Upper lobe of right lung (tissue), 1 donor: ENCODE data around the gene KIFC3. TPM values are rescaled to one million over a fixed set of nuclear protein-coding genes. Genes with fewer than 3 reads are reported as not detected.
A peak's percentile ranks its signal among the peaks of the same experiment; 100 is the strongest.

ENCODE experiments used
- ATAC-seq: fragments of 200-7000 bp; cut with Tn5 transposase; one replicate; pipeline ENCODE4 v1.9.1; 2020; ENCODE audit warnings: mild to moderate bottlenecking, moderate library complexity
- DNase-seq: peaks from one replicate; pipeline ENCODE4 v3.0.0-alpha.2; 2020
- H3K27ac ChIP-seq: fragments of 200-600 bp; one replicate; pipeline ENCODE4 v1.8.0; 2022
- H3K27me3 ChIP-seq: fragments of 200-600 bp; one replicate; pipeline ENCODE4 v1.8.0; 2022; ENCODE audit warnings: mild to moderate bottlenecking
- H3K36me3 ChIP-seq: fragments of 200-600 bp; one replicate; pipeline ENCODE4 v1.8.0; 2022
- H3K4me1 ChIP-seq: fragments of 200-600 bp; one replicate; pipeline ENCODE4 v1.8.0; 2022
- H3K4me3 ChIP-seq: fragments of 200-600 bp; one replicate; pipeline ENCODE4 v1.8.0; 2022; ENCODE audit warnings: mild to moderate bottlenecking
- H3K9me3 ChIP-seq: fragments of 200-600 bp; one replicate; pipeline ENCODE4 v1.8.0; 2022
- intact Hi-C: fragments of 100-400 bp; cut with DNase I; formaldehyde crosslinking; loops from one replicate; pipeline ENCODE4 v1.11.0; 2022
- total RNA-seq: library from RNA; stranded (reverse); fragmentation: NEBNext Ultra II Directional; extraction: Animal tissue kit (Norgen Biotek cat#: 25700); gene quantifications from one replicate; pipeline ENCODE4 v1.2.1, GENCODE V29; 2021
- TF ChIP-seq, protein P1 (sequence below): fragments of 200-600 bp; IDR thresholded peaks from one replicate; pipeline ENCODE4 v1.8.0; 2022; ENCODE audit warnings: antibody characterized with exemption
- donor health status: DM: no; HTN: yes; CAD: no; lungs with severe emphysema.

KIFC3 gene
- total RNA-seq, 1 donor from 2014 or later, result 99.1 TPM

DNA sequence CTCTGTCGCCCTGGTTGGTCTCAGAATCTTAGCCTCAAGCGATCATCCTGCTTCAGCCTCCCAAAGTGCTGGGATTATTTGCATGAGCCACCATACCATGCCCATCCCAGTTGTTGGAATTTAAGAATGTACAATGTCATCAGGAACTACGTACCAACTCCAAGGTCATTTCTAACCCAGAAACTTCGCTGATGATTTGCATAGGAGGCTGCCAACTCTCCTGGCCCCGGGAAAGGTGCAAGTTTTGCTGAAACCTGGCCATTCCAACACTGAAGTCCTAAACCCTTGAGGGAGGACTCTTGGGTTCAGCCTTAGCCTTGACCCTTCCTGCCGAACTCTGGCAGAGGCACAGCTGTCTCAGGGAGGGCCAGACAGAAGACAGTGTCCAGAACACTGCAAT lies 2.9 kb upstream of the KIFC3 start:
- TF ChIP-seq, protein P1, sequence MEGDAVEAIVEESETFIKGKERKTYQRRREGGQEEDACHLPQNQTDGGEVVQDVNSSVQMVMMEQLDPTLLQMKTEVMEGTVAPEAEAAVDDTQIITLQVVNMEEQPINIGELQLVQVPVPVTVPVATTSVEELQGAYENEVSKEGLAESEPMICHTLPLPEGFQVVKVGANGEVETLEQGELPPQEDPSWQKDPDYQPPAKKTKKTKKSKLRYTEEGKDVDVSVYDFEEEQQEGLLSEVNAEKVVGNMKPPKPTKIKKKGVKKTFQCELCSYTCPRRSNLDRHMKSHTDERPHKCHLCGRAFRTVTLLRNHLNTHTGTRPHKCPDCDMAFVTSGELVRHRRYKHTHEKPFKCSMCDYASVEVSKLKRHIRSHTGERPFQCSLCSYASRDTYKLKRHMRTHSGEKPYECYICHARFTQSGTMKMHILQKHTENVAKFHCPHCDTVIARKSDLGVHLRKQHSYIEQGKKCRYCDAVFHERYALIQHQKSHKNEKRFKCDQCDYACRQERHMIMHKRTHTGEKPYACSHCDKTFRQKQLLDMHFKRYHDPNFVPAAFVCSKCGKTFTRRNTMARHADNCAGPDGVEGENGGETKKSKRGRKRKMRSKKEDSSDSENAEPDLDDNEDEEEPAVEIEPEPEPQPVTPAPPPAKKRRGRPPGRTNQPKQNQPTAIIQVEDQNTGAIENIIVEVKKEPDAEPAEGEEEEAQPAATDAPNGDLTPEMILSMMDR, result no peak
- DNase-seq (no peak), ATAC-seq (no peak)
- Histone ChIP-seq H3K36me3 (no peaks in the 10 kb centered on the region), H3K4me3 (no peak overlapping the region), H3K27me3 (no peaks in the 10 kb centered on the region), H3K27ac (no peak overlapping the region), H3K4me1 (peaks cover 61% of the 10 kb centered on the region), H3K9me3 (no peaks in the 10 kb centered on the region)
- intact Hi-C loops, result no loop called here

DNA sequence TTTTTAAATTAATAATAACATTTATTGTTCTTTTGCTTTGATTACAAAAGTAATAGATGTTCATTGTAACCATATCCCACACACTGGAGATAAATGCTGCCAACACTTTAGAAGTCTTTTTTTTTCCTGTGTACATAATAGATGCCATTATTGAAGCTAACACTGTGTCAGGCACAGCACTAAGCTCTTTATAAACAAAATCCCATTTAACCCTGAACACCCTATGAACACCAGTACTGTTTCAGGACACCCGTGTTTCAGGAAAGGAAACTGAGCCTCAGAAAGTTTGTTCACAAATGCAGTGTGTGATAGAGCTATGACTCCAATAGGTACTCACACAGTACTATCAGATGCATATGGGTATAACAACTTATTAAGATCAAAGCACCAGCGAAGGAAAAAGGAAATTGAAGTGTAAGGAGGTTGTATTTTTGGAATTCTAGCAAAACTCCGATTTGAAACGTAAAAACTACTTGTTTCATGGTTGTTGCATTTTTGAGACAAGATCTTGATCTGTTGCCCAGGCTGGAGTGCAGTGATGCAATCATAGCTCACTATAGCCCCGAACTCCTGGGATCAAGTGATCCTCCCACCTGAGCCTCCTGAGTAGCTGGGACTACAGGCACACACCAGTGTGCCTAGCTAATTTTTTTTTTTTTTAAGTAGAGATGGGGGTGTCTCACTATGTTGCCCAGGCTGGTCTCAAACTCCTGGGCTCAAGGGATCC lies 2.0 kb upstream of the KIFC3 start:
- intact Hi-C loops, result no loop called here
- no peak for DNase-seq
- Histone ChIP-seq H3K27ac (peak overlapping the region; percentile 1), H3K4me3 (no peak overlapping the region), H3K4me1 (peaks cover 62% of the 10 kb centered on the region), H3K36me3 (no peaks in the 10 kb centered on the region), H3K9me3 (no peaks in the 10 kb centered on the region), H3K27me3 (no peaks in the 10 kb centered on the region)
- no peak for ATAC-seq
- TF ChIP-seq, protein P1, result no peak

DNA sequence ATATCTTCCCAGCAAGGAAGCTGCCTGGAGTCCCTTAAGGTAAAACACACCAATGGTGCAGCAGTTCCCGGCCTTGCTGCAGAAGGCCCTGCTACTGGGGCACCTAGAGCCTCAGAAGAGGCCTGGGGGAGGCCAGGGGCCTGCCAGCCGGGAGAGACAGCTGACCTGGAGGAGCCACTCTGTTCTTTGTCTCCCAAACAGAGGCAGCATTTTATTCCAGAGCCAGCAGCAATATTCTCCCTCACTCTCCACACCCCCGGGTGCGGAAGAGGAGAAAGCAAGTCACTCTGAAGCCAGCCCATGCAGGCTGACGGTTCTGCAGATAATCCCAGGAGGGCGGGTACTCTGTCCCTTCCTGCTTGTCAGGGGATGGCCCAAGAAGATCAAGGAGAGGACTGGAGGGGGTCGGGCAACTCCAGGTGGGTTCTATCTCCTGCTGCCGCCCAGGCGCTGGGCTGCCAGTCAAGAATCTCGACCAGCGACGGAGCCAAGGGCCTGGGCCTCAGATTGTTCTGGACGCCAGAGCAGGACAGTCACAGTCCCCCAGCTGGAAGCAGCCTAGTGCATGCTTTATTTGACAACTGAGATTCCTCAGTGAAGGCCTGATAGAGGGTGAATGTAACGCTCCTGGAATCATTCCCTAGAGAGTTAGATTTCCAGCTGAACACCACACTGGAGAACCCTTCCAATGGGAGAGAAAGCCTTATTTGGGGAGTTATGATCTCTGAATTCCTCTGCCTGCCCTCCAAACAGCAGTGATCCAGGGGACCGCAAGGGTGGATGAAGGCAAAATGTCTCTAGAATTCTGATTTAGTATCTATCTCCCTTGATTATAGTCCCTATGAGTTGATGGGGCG lies 1.1 kb upstream of the KIFC3 start:
- H3K4me1 ChIP-seq, result peaks cover 65% of the 10 kb centered on the region
- H3K36me3 ChIP-seq, result no peaks in the 10 kb centered on the region
- H3K27ac ChIP-seq, result peak overlapping the region; percentile 92
- ATAC-seq (peak; percentile 0), DNase-seq (no peak)
- peak overlapping the region; percentile 68 for H3K4me3 ChIP-seq
- TF ChIP-seq, protein P1, result no peak
- intact Hi-C loops, result no loop called here
- no peaks in the 10 kb centered on the region for H3K27me3 ChIP-seq
- H3K9me3 ChIP-seq, result no peaks in the 10 kb centered on the region

DNA sequence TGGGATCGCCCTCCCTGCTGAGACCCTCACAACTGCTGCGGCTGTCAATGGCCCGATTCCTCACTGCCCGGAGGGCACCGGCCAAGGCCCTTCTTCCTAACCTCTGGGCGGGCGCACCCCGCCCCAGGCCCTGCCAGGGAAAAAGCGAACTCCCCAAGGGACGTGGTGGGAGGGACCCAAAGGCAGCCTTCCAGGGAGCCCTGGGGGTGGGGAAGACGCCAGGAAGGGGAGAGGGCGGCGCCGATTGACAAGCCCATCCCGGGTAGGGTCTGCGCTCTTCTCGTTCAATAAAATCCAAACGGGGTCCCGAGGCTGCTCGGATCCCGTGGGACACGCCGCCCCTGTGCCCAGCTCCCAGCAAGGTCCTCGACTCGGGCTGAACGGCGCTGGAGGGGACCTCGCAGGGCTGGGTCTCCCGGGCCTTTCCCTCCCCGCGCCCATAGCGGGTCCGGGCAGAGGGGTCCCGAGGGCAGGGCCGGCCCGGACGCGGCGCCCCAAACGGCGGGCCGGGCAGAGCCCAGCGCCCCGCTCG lies 416 bp downstream of the KIFC3 start:
- intact Hi-C loops, result no loop called here
- Histone ChIP-seq H3K4me3 (peak overlapping the region; percentile 68), H3K9me3 (no peaks in the 10 kb centered on the region), H3K27me3 (no peaks in the 10 kb centered on the region), H3K4me1 (peaks cover 55% of the 10 kb centered on the region), H3K36me3 (peaks cover 9% of the 10 kb centered on the region), H3K27ac (peak overlapping the region; percentile 92)
- peak; percentile 35 for ATAC-seq
- TF ChIP-seq, protein P1, result no peak
- DNase-seq, result peak; percentile 81

DNA sequence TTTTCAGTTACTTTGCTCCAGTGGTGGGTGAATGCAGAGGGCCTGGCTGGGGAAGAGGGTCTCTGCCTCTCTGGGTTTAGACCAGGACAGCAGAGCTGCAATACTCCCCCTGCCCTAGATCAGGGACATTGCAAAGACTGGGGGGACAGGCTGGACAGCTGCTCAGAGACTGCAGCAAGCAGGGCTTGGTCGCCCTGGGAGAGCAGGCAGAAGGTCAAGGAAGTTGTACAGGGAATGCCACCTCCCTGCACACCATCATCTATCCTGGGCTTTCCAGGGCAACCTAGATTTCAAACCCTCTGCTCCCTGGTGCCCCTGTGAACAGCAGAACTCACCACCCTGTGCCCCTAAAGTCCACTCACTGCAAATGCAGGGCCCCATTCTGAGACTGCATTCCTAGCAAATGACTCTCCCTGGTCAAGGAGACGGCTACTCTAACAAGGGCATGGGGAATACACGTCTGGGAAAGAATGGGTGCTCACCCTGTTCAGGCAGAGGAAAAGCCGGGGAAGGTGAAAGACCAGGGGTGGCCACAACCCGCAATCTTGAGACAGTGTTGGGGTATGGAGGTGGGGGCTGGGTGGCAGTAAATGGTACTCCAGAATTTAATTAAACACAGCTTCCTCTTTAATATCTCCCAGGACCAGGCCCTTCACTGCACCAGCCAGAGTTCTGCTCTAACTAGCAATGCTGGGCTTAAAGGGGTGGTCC lies 1.0 kb downstream of the KIFC3 start:
- DNase-seq (no peak), ATAC-seq (peak; percentile 11)
- Histone ChIP-seq H3K27ac (peak overlapping the region; percentile 92), H3K9me3 (no peaks in the 10 kb centered on the region), H3K4me3 (peak overlapping the region; percentile 68), H3K27me3 (no peaks in the 10 kb centered on the region), H3K4me1 (peaks cover 56% of the 10 kb centered on the region), H3K36me3 (peaks cover 15% of the 10 kb centered on the region)
- TF ChIP-seq, protein P1, result no peak
- intact Hi-C loops, result no loop called here
